GM12874 (cell line): ENCODE results near the gene FHOD1.

Experiments
- TF ChIP-seq, protein P1 (sequence below): IDR thresholded peaks from 2 replicates; pipeline ENCODE4 v1.5.1; 2011; ENCODE audit warnings: low read depth, mild to moderate bottlenecking, control low read depth, low read length, moderate library complexity; ENCODE audit not compliant: insufficient read depth

FHOD1 gene

GRCh38 chr16:67200491-67200890 lies 46.8 kb downstream of the FHOD1 start:
- TF ChIP-seq, protein P1, sequence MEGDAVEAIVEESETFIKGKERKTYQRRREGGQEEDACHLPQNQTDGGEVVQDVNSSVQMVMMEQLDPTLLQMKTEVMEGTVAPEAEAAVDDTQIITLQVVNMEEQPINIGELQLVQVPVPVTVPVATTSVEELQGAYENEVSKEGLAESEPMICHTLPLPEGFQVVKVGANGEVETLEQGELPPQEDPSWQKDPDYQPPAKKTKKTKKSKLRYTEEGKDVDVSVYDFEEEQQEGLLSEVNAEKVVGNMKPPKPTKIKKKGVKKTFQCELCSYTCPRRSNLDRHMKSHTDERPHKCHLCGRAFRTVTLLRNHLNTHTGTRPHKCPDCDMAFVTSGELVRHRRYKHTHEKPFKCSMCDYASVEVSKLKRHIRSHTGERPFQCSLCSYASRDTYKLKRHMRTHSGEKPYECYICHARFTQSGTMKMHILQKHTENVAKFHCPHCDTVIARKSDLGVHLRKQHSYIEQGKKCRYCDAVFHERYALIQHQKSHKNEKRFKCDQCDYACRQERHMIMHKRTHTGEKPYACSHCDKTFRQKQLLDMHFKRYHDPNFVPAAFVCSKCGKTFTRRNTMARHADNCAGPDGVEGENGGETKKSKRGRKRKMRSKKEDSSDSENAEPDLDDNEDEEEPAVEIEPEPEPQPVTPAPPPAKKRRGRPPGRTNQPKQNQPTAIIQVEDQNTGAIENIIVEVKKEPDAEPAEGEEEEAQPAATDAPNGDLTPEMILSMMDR = no peak

DNA sequence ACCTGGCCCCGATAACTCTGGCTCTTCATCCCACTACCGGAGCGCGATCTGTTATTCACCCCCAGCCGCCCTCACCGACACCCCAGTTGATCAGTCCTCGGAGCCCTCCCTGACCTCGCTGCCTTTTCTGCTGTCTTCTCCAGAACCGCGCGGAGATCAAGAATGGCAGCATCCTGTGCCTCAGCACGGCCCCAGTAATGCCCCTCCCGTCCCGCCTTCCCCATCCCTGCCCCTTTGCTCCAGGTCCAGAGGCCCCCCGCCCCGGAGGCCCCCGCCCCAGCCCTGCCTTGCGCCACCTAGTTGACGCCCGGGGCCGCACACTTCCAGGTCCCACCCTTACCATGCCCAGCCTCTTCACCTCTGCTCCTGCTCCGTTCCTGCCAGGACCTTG lies 47.5 kb downstream of the FHOD1 start:
- TF ChIP-seq, protein P1 = 0 out of 2 replicates have a peak, but pooled peaks have one; percentile 16

DNA sequence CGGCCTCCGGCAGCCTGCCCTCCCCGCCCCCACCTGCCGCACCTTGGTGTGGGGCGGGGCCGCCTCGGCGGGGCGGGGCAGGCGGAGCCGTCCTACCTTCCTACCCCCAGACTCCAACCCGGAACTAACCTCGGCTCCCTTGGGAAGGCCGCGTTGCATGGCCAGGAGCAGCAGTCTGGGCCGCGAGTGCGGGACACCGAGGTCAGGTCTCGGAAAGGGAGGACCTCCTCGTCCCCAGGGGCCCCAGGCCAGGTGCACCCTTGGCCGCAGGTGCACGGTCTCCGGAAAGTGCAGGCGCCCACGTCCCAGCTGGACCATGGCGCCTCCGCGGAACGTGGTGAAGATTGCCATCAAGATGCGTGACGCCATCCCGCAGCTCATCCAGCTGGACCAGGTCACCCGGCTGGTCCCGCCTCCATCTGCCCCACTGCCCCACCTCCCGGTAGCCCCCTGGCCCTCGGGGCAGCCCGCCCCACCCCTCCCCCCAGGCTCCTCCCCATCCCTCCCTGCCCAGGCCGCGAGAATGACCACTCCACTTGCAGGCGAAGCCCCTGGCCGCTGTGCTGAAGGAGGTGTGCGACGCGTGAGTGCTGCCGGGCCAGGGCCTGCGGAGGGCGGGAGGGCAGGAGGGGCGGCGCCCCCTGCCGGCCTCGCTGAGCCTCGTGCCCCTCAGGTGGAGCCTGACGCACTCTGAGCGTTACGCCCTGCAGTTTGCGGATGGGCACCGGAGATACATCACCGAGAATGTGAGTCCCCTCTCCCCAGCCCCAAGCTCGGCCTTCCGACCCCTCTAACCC lies 48.1 kb downstream of the FHOD1 start, which contains the start of gene ELMO3:
TSS of gene ELMO3 (plus strand) at position 121 of the 797 bp plus-strand sequence. CDS start at position 317, 196 bp downstream.
- TF ChIP-seq, protein P1 = no peak

DNA sequence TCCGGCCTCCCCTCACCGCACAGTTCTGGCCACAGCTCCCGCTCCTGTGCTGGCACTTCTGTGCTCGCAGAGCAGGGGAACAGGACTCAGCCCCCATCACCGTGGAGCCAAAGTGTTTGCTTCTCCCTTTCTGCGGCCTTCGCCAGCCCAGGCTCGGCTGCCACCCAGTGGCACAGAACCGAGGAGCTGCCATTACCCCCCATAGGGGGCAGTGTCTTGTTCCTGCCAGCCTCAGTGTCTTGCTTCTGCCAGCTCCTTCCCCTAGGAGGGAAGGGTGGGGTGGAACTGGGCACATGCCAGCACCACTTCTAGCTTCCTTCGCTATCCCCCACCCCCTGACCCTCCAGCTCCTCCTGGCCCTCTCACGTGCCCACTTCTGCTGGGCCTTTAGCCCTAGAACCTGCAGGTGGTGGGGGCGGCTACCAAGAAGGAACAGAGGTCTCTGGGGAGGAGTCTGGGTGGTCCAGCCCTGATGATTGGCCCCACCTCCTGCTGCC lies 49.0 kb downstream of the FHOD1 start:
- TF ChIP-seq, protein P1 = peak; percentile 64

DNA sequence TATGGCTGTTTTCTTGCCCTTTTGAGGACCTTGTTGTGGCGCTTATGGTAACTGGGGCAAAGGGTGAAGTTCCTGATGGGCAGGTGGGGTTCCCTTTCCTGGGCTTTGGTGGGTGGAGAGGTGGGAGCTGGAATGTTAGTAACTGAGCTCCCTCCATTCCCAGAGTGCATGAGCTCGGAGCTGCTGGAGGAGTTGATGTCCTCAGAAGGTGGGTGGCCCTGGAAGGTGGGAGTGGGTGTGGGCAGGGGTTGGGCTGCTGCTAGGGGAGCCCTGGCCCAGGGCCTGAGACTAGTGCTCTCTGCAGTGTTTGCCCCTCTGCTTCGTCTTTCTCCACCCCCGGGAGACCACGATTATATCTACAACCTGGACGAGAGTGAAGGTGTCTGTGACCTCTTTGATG lies 49.6 kb downstream of the FHOD1 start:
- TF ChIP-seq, protein P1 = no peak

DNA sequence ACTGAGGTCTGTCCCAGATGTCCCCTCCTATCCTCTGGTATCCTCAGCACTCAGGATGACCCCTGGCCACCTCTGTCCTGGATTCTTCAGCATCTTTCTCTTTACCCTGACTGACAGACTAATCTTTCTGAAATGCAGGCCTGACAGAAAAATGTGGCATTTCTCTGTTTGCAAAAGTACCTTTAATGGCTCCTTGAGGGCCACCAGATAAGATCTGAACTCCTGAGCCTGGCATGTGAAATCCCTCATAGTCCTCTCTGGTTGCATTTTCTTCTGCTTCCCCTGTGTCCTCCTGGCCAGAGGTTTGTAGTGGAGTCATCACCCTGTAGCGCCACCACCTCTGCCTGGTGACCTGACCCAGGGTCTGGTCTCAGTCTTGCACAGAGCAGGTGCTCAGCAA lies 50.4 kb downstream of the FHOD1 start:
- TF ChIP-seq, protein P1 = no peak

DNA sequence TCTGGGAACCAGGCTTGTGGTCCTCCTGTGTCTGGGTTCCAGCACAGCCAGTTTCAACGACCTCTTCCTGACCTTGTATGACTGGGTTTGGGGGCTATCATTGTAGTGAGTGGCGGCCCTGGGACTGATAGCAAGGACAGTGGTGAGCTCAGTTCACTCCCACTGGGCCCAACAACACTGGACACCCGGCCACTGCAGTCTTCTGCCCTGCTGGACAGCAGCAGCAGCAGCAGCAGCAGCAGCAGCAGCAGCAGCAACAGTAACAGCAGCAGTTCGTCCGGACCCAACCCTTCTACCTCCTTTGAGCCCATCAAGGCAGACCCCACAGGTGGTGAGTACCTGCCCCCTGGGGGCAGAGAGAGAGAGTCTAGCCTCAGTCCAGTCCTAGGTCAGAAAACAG lies 51.6 kb downstream of the FHOD1 start:
- TF ChIP-seq, protein P1 = no peak
